Measurements from ENCODE around the gene GJB6.

GJB6 gene

GRCh38 chr13:20247403-20247802 lies 15.3 kb upstream of the GJB6 start:
- TF ChIP-seq SIN3A (IDR thresholded peaks at IDR 0.05; ENCODE audit: borderline replicate concordance, insufficient read depth, low read length), result no peak
- TF ChIP-seq POLR2AphosphoS5 (IDR thresholded peaks at IDR 0.05; ENCODE audit: low read depth, low read length), result no peak
- TF ChIP-seq REST (IDR thresholded peaks at IDR 0.05; ENCODE audit: insufficient read depth in 1 of 2, low read depth in 2 of 2, low read length in 2 of 2), result no peak
- TF ChIP-seq TAF1 (IDR thresholded peaks at IDR 0.05; ENCODE audit: borderline replicate concordance, insufficient read depth, low read length), result no peak
- no peak for TF ChIP-seq FOXP2 (optimal IDR thresholded peaks at IDR 0.05; ENCODE audit: borderline replicate concordance, extremely low read depth, extremely low read length, insufficient read depth)

- no peak for TF ChIP-seq SIN3A (IDR thresholded peaks at IDR 0.05; ENCODE audit: borderline replicate concordance, insufficient read depth, low read length)
- TF ChIP-seq POLR2AphosphoS5 (IDR thresholded peaks at IDR 0.05; ENCODE audit: low read depth, low read length), result no peak
- no peak for TF ChIP-seq TAF1 (IDR thresholded peaks at IDR 0.05; ENCODE audit: borderline replicate concordance, insufficient read depth, low read length)
- no peak for TF ChIP-seq REST (IDR thresholded peaks at IDR 0.05; ENCODE audit: insufficient read depth in 1 of 2, low read depth in 2 of 2, low read length in 2 of 2)
- TF ChIP-seq FOXP2 (optimal IDR thresholded peaks at IDR 0.05; ENCODE audit: borderline replicate concordance, extremely low read depth, extremely low read length, insufficient read depth), result no peak
Measured at GRCh38 chr13:20241593-20241992, 9.5 kb upstream of the GJB6 start.

GRCh38 chr13:20239748-20240147 lies 7.6 kb upstream of the GJB6 start:
- TF ChIP-seq SIN3A (IDR thresholded peaks at IDR 0.05; ENCODE audit: borderline replicate concordance, insufficient read depth, low read length) (no peak), POLR2AphosphoS5 (IDR thresholded peaks at IDR 0.05; ENCODE audit: low read depth, low read length) (no peak), REST (IDR thresholded peaks at IDR 0.05; ENCODE audit: insufficient read depth in 1 of 2, low read depth in 2 of 2, low read length in 2 of 2) (no peak), TAF1 (IDR thresholded peaks at IDR 0.05; ENCODE audit: borderline replicate concordance, insufficient read depth, low read length) (no peak), FOXP2 (optimal IDR thresholded peaks at IDR 0.05; ENCODE audit: borderline replicate concordance, extremely low read depth, extremely low read length, insufficient read depth) (no peak)

GRCh38 chr13:20232556-20233277 lies 598 bp upstream of the GJB6 start:
- TF ChIP-seq FOXP2 (optimal IDR thresholded peaks at IDR 0.05; ENCODE audit: borderline replicate concordance, extremely low read depth, extremely low read length, insufficient read depth) (no peak), REST (IDR thresholded peaks at IDR 0.05; ENCODE audit: insufficient read depth in 1 of 2, low read depth in 2 of 2, low read length in 2 of 2) (no peak), TAF1 (IDR thresholded peaks at IDR 0.05; ENCODE audit: borderline replicate concordance, insufficient read depth, low read length) (no peak), SIN3A (IDR thresholded peaks at IDR 0.05; ENCODE audit: borderline replicate concordance, insufficient read depth, low read length) (no peak), POLR2AphosphoS5 (IDR thresholded peaks at IDR 0.05; ENCODE audit: low read depth, low read length) (no peak)

All from PFSK-1 (cell line).